Endodermal cell (in vitro differentiated cells): ENCODE data around the gene TSPAN18. TPM values are rescaled to one million over a fixed set of nuclear protein-coding genes. Genes with fewer than 3 reads are reported as not detected.

Experiments used
- DNase-seq: peaks from one replicate; pipeline ENCODE4 v3.0.0-alpha.2; 2017
- H3K27ac ChIP-seq: 2 replicates; pipeline ENCODE4 v1.5.1; 2013; ENCODE audit warnings: mild to moderate bottlenecking, low read depth, low read length, moderate library complexity
- H3K27me3 ChIP-seq: 2 replicates; pipeline ENCODE4 v1.6.1; 2013; ENCODE audit warnings: mild to moderate bottlenecking, low read length, moderate library complexity; ENCODE audit not compliant: insufficient read depth, control insufficient read depth, poor library complexity, severe bottlenecking
- H3K36me3 ChIP-seq: 2 replicates; pipeline ENCODE4 v1.7.0; 2013; ENCODE audit warnings: mild to moderate bottlenecking, low read length, moderate library complexity; ENCODE audit not compliant: control insufficient read depth, insufficient read depth
- H3K4me1 ChIP-seq: one replicate; pipeline ENCODE4 v1.7.0; 2013; ENCODE audit warnings: low read length; ENCODE audit not compliant: control insufficient read depth, insufficient read depth
- H3K4me3 ChIP-seq: 2 replicates; pipeline ENCODE4 v1.5.1; 2013; ENCODE audit warnings: mild to moderate bottlenecking, low read length, moderate library complexity
- H3K9ac ChIP-seq: 2 replicates; pipeline ENCODE4 v1.6.1; 2013; ENCODE audit warnings: mild to moderate bottlenecking, low read length, moderate library complexity; ENCODE audit not compliant: poor library complexity, severe bottlenecking; ENCODE audit errors: extremely low read depth
- H3K9me3 ChIP-seq: 2 replicates; pipeline ENCODE4 v1.6.1; 2013; ENCODE audit warnings: mild to moderate bottlenecking, low read length, moderate library complexity; ENCODE audit not compliant: control insufficient read depth
- H3K27ac Mint-ChIP-seq: 2 replicates; pipeline ENCODE4 v1.8.0; 2020; ENCODE audit warnings: mixed read lengths
- H3K27me3 Mint-ChIP-seq: 2 replicates; pipeline ENCODE4 v1.8.0; 2021; ENCODE audit warnings: mild to moderate bottlenecking, mixed read lengths; ENCODE audit not compliant: insufficient read depth
- H3K36me3 Mint-ChIP-seq: 2 replicates; pipeline ENCODE4 v1.8.0; 2020; ENCODE audit warnings: low read depth, mixed read lengths
- H3K4me1 Mint-ChIP-seq: 2 replicates; pipeline ENCODE4 v1.8.0; 2020; ENCODE audit warnings: mixed read lengths
- H3K4me3 Mint-ChIP-seq: 2 replicates; pipeline ENCODE4 v1.8.0; 2020; ENCODE audit warnings: mild to moderate bottlenecking, moderate library complexity, mixed read lengths
- H3K9me3 Mint-ChIP-seq: 2 replicates; pipeline ENCODE4 v1.8.0; 2020; ENCODE audit warnings: mild to moderate bottlenecking, mixed read lengths
- CTCF ChIP-seq: fragments of 200-600 bp; sonication (generic); conservative IDR thresholded peaks from 2 replicates; pipeline ENCODE4 v1.5.0; 2021; ENCODE audit warnings: antibody characterized with exemption, mild to moderate bottlenecking
- WGBS, 2 experiments: methylation state at CpG; one replicate each; pipeline versions ENCODE4 v1.1.5 to v1.1.7; 2013; ENCODE audit warnings: missing lambda C conversion rate in 2 of 2, mixed read lengths in 1 of 2; ENCODE audit not compliant: insufficient coverage in 1 of 2, insufficient read length in 1 of 2; 5-methylcytosine and 5-hydroxymethylcytosine counted together
- total RNA-seq, 2 donors: library from RNA; stranded (reverse); fragmentation: NEBNext Ultra II Directional in 1 of 2; extraction: Animal tissue kit (Norgen Biotek cat#: 25700) in 1 of 2; gene quantifications; 2 replicates in 1 of 2; 3 replicates in 1 of 2; pipeline ENCODE4 v1.2.1, GENCODE V29; 2021

Gene TSPAN18
- total RNA-seq, 2 donors from 2014 or later: 28.0 to 28.7 TPM

GRCh38 chr11:44963136-44963535 lies 236.4 kb downstream of the TSPAN18 start:
- Histone ChIP-seq H3K4me3 (no peak overlapping the region), H3K9ac (no peak overlapping the region), H3K27me3 (no peaks in the 10 kb centered on the region), H3K9me3 (no peaks in the 10 kb centered on the region), H3K27ac (no peak overlapping the region), H3K4me1 (peaks cover 7% of the 10 kb centered on the region), H3K36me3 (no peaks in the 10 kb centered on the region)
- no peak overlapping the region for H3K4me3 Mint-ChIP-seq
- no peak overlapping the region for H3K27ac Mint-ChIP-seq
- H3K27me3 Mint-ChIP-seq: peaks cover 2% of the 10 kb centered on the region
- H3K9me3 Mint-ChIP-seq: no peaks in the 10 kb centered on the region
- no peak for TF ChIP-seq CTCF
- H3K4me1 Mint-ChIP-seq: peaks cover 42% of the 10 kb centered on the region
- DNase-seq: no peak
- 60 to 86% methylated on average over 2 to 7 of the region's 7 CpGs for WGBS, 2 experiments
- H3K36me3 Mint-ChIP-seq: no peaks in the 10 kb centered on the region

- TF ChIP-seq CTCF: no peak
- WGBS, 2 experiments: 97 to 98% methylated on average over 4 to 5 of the region's 5 CpGs
- H3K36me3 Mint-ChIP-seq: no peaks in the 10 kb centered on the region
- Histone ChIP-seq H3K9me3 (no peaks in the 10 kb centered on the region), H3K27me3 (no peaks in the 10 kb centered on the region), H3K4me1 (peaks cover 7% of the 10 kb centered on the region), H3K27ac (no peak overlapping the region), H3K9ac (no peak overlapping the region), H3K4me3 (no peak overlapping the region), H3K36me3 (no peaks in the 10 kb centered on the region)
- H3K9me3 Mint-ChIP-seq: no peaks in the 10 kb centered on the region
- DNase-seq: no peak
- H3K27me3 Mint-ChIP-seq: peaks cover 2% of the 10 kb centered on the region
- peaks cover 36% of the 10 kb centered on the region for H3K4me1 Mint-ChIP-seq
- peak overlapping the region; percentile 50 for H3K27ac Mint-ChIP-seq
- no peak overlapping the region for H3K4me3 Mint-ChIP-seq
Measured at GRCh38 chr11:44963948-44964347, 237.2 kb downstream of the TSPAN18 start.

DNA sequence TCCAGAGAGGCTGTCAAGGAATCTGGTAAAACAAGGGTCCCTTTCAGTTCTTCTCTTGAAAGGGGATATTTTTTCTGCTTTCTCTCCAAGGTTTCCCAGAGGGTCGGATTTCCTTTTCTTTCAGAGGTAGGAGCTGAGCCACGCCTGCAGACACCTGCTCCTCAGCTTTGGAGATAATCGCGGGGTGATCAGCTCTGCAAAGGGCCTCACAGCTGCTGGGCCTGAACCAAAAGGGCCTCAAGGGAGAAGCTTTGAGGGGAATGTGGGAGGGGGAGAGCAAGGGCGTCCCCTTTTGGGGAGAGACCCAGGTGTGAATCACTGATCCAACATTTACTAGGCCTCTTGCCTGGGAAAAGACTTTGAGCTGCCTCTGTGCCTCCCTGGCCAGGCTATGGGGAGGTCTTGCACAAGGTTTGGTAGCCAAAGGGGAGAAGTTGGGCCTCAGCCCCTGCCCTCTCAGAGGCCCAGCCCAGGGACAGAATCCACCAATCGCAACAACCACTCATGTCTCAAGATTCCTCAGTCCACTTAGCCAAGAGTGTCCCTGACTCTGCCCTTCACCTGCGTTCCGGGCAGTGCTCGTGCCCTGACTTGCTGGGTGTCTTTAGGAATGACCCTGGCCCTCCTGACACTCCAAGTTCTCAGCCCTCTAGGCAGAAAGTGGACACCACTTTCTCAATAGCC lies 237.9 kb downstream of the TSPAN18 start:
- H3K9ac ChIP-seq: no peak overlapping the region
- no peaks in the 10 kb centered on the region for H3K9me3 ChIP-seq
- WGBS, 2 experiments: 65 to 70% methylated on average over 7 to 9 of the region's 9 CpGs
- H3K4me3 Mint-ChIP-seq: no peak overlapping the region
- no peak overlapping the region for H3K27ac Mint-ChIP-seq
- no peak for TF ChIP-seq CTCF
- DNase-seq: no peak
- peak overlapping the region; percentile 10 for H3K27ac ChIP-seq
- H3K4me1 ChIP-seq: peaks cover 11% of the 10 kb centered on the region
- H3K27me3 ChIP-seq: no peaks in the 10 kb centered on the region
- H3K9me3 Mint-ChIP-seq: no peaks in the 10 kb centered on the region
- peaks cover 32% of the 10 kb centered on the region for H3K4me1 Mint-ChIP-seq
- no peak overlapping the region for H3K4me3 ChIP-seq
- H3K27me3 Mint-ChIP-seq: peaks cover 2% of the 10 kb centered on the region
- no peaks in the 10 kb centered on the region for H3K36me3 ChIP-seq
- H3K36me3 Mint-ChIP-seq: no peaks in the 10 kb centered on the region
